ENCODE measurements around the gene LENEP. TPM values are rescaled to one million over a fixed set of nuclear protein-coding genes. Genes with fewer than 3 reads are reported as not detected.

LENEP gene
- total RNA-seq, 1 donor from 2014 or later, result 0.72 TPM

DNA sequence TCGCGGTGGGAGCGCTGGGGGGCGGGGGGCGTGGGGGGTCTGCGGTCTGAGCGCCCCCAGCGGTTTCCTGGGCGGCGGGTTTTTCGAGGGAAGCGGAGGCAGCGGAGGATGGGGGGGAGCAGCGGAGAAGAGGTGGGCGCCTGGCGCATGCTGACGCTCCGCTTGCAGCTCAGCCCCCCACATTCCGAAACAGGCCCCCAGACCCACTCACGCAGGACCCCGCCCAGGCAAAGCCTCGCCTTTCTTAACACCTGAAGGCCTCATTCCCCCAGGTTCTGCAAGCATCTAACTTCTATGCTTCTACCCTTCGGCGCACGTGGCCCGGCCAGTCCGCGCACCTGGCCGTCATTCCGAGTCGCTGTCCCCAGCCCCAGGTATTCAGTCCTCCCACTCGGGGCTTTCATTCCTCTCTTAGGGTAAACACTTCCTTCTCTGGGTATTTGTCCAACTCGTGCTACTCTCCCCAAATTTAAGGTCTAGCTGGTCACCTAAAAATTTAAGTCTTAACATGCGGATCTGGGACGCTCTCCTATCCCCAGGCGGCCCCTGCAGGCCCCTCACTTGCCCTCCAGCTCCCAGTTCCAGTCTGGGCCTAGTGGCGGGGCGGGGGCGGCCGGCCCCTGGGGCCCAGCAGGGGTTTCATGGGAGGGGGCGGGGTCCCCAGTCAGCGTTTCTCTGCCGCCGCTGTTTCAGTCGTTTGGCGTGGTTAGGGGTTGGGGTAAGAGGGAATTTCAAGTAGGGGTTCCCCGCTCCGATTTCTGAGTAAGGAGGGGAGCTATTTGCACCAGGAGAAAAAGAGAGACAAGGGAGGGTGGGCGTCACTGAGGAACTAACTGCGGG, 6.4 kb downstream of the LENEP start:
- no peak for TF ChIP-seq CTCF (IDR thresholded peaks at IDR 0.05)
- Mint-ChIP-seq H3K4me1 (ENCODE audit: low read depth) (peaks cover 26% of the 10 kb centered on the region), H3K27ac (ENCODE audit: unreplicated experiment) (peak overlapping the region; percentile 94), H3K4me3 (ENCODE audit: unreplicated experiment) (peak overlapping the region; percentile 92), H3K27me3 (ENCODE audit: low read depth) (no peaks in the 10 kb centered on the region), H3K36me3 (ENCODE audit: low read depth) (no peaks in the 10 kb centered on the region), H3K9me3 (ENCODE audit: low read depth) (no peaks in the 10 kb centered on the region)
- DNase-seq (ENCODE audit: low spot score), result peak; percentile 59

DNA sequence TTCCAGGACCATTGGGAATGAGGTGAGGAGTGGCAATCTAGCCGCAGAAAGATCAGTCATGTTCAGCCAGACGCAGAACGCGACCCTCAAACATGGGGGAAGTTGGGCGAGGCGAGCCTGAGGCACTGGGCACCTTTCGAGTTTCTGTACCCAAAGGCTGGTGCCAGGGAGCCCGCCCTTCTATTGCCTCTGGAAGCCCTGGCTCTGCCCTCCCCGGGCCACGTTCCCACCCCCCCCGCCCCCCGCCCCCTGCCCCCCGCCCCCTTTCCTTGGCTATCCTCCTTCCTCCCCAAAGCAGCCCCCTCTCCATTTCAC, 7.0 kb downstream of the LENEP start:
- Mint-ChIP-seq H3K36me3 (ENCODE audit: low read depth) (no peaks in the 10 kb centered on the region), H3K4me3 (ENCODE audit: unreplicated experiment) (peak overlapping the region; percentile 92), H3K27ac (ENCODE audit: unreplicated experiment) (peak overlapping the region; percentile 94), H3K27me3 (ENCODE audit: low read depth) (no peaks in the 10 kb centered on the region), H3K9me3 (ENCODE audit: low read depth) (no peaks in the 10 kb centered on the region), H3K4me1 (ENCODE audit: low read depth) (peaks cover 29% of the 10 kb centered on the region)
- no peak for TF ChIP-seq CTCF (IDR thresholded peaks at IDR 0.05)
- peak; percentile 75 for DNase-seq (ENCODE audit: low spot score)

DNA sequence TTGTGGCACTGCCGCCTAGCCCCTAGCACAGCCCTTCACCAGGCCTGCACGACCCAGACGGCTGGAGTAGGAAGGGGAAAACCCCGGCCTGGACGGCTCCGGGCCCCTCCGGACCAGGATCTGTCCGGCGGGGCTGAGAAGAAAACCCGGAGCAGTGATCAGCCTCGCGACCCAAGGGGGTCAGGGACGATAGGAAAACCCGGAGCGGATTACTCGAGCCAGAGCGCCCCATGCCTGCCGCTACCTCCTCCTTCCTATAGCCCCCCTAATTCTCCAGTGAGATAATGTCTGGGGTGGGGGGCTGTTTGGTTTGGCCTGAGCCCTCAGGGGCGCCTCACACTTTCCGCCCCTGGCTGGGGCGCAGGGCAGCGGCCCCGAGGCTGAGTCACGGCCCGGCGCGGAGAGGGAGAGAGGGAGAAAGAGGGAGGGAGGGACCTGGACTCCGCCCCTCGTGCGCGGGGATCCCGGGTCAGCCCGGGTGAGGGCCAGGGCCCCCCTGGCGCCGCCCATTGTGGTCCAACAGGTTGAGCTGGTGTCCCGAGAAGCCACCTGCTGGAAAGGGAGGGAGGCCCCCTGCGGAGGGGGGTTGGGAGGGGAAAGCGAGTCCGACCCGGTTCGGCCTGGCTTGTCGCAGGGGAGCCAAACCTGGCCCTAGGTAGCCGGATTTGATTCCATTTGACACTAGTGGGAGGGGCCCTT, 7.5 kb downstream of the LENEP start:
- Mint-ChIP-seq H3K4me1 (ENCODE audit: low read depth) (peaks cover 30% of the 10 kb centered on the region), H3K27ac (ENCODE audit: unreplicated experiment) (peak overlapping the region; percentile 93), H3K9me3 (ENCODE audit: low read depth) (no peaks in the 10 kb centered on the region), H3K36me3 (ENCODE audit: low read depth) (no peaks in the 10 kb centered on the region), H3K27me3 (ENCODE audit: low read depth) (no peaks in the 10 kb centered on the region), H3K4me3 (ENCODE audit: unreplicated experiment) (peak overlapping the region; percentile 92)
- TF ChIP-seq CTCF (IDR thresholded peaks at IDR 0.05), result no peak
- peak; percentile 91 for DNase-seq (ENCODE audit: low spot score)

GRCh38 chr1:155001425-155001674, 8.0 kb downstream of the LENEP start:
- no peak for DNase-seq (ENCODE audit: low spot score)
- Mint-ChIP-seq H3K36me3 (ENCODE audit: low read depth) (no peaks in the 10 kb centered on the region), H3K4me1 (ENCODE audit: low read depth) (peaks cover 32% of the 10 kb centered on the region), H3K27ac (ENCODE audit: unreplicated experiment) (peak overlapping the region; percentile 93), H3K9me3 (ENCODE audit: low read depth) (no peaks in the 10 kb centered on the region), H3K27me3 (ENCODE audit: low read depth) (no peaks in the 10 kb centered on the region), H3K4me3 (ENCODE audit: unreplicated experiment) (peak overlapping the region; percentile 92)
- TF ChIP-seq CTCF (IDR thresholded peaks at IDR 0.05), result no peak

DNA sequence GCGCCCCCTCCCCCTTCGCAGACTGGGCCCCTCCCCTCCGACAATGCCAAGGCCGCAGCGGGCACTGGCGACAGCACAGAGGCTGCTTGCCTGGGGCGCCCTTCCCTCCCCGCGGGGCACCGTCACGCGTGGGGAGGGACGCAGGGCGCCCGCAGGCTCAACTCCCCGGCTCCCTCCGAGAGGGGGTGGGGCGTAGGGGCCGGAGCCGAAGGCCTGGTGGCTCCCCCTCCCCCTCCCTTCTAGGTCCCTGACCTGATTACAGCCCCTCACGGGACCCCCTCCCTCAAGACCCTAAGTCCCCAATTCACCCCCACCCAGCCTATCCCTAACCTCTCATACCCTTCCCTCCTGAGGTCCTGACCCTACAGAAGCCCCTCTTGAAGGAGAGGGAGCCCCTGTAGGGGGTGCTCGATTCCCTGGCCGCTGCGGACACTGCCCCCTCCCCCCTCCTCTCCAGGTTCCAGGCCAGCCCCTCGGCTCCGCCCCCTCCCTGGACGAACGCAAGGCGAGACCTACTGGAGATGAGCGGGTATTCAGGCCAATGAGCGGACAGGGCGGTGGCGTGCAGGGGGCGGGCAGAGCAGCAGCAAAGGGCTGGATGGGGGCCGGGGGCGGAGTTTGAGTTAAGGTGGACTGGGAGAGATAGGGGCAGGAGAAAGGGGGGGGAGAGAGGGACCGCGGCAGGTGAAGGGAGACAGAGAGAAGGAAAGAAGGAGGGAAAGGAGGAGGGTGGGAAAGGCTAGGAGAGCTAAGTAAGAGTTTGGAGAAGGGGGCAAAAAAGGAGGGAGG, 8.5 kb downstream of the LENEP start:
- peaks cover 37% of the 10 kb centered on the region for H3K4me1 Mint-ChIP-seq (ENCODE audit: low read depth)

More for the DNA sequence above, 8.5 kb downstream of the LENEP start:
- Mint-ChIP-seq H3K36me3 (ENCODE audit: low read depth) (no peaks in the 10 kb centered on the region), H3K27me3 (ENCODE audit: low read depth) (no peaks in the 10 kb centered on the region), H3K4me3 (ENCODE audit: unreplicated experiment) (peak overlapping the region; percentile 92), H3K9me3 (ENCODE audit: low read depth) (no peaks in the 10 kb centered on the region), H3K27ac (ENCODE audit: unreplicated experiment) (peak overlapping the region; percentile 97)
- TF ChIP-seq CTCF (IDR thresholded peaks at IDR 0.05), result peak; percentile 77
- peak; percentile 100 for DNase-seq (ENCODE audit: low spot score)
